SHP77 (cell line): ENCODE results near the gene CBL.

Experiments used
- DNase-seq, 2 experiments: peaks; one replicate each; lab custom pipeline; 2025; lab: John Stamatoyannopoulos, UW

The CBL gene

DNA sequence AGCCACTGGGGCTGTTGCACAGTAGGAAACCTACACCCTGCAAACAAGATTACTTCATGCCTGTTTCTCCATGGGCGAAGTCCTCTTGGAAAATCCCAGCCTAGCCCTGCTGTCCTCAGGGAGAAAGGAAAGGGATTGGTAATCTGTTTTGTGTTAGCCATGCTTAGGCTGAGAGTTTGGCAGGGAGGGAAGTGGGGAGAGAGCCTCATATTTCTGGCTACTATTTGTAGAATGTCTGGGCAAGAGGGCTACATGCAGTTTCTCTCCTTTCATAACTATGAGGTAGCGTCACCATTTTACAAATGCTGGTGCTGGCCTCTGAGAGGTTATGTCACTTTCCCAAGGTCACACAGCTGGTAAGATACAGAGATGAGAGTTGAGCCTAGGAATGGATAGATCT, 141.1 kb downstream of the CBL start:
- DNase-seq = no peak

DNA sequence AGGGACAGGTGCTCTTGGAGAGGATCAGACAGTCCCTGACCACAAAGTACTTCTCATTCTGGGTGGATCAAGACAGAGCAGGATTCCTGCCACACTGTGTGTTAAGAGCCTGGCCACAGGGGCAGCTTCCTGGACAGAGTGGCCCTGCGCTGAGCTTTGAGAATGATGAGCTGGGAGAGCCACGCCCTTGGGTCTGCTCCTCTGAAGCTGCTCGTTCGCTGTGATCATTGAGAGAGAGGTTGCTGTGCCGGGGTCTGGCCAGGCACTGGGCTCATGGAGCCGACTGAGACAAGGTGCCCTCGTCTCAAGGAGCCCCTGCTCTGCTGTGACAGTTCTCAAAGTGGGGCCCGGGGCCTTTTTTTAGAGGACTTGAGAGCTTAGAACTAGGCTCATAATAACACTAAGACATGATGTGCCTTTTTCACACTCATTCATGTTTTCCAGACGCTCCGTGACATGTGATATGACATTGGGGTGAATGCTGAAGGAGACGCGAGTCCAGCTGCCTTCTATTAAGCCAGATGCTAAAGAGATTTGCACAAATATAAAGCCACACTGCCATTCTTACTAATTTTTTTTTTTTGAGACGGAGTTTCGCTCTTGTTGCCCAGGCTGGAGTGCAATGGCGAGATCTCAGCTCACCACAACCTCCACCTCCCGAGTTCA, 141.9 kb downstream of the CBL start:
- DNase-seq = no peak

DNA sequence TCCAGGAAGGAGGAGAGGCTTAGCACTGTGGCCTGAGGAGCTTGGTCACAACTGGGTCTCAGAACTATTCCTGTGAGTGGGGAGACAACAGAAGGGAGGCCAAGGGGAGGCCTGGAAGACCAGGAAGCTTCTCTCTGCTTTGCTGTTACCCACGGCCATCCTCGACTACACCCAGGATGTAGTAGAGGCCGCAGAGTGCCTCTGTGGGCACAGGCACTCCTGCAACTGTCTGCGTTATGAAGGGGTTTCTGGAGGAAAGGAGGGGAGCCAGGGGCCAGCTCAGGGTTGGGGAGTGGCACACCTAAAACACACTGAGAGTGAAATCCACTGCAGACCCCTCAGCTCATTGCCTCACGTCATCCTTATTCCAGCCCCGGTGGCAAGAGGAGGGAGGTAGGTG, 144.2 kb downstream of the CBL start:
- no peak for DNase-seq

DNA sequence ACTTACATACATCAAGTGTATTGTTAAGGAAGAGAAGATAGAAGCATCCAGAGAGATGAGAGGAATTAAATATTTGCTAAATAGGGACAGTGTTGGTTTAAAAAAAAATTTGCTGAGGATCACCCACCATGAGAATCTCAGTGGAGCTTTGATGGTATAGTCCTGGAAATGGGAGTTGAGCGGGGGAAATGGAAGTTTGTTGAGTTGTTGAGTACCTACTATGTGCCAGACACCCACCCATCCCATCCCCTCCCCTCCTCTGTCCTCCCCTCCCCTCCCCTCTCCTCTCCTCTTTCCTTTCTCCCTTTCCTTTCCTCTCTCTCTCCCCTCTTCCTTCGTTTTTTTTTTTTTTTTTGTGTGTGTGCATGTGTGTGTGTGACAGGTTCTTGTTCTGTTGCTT, 145.1 kb downstream of the CBL start:
- DNase-seq = no peak

DNA sequence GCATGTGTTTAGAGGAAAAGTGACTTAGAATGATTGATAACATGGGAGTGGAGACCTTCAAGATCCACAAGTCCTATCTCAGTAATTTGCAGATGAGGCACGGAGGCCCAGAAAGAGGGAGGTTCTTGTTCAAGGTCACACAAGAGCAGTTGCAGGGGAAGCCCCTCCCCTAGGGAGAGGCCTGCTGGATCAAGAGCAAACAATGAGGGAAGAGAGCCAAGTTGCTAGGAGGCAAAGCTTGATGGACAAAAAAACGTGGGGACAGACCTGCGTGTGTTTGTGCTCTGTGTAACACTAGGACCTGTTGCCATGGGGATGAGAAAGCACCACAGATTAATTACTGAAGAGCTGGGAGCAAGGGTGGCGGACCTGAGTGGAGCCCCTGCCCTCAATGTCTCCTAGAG, 146.7 kb downstream of the CBL start:
- peak; percentile 88 to 89 for DNase-seq

DNA sequence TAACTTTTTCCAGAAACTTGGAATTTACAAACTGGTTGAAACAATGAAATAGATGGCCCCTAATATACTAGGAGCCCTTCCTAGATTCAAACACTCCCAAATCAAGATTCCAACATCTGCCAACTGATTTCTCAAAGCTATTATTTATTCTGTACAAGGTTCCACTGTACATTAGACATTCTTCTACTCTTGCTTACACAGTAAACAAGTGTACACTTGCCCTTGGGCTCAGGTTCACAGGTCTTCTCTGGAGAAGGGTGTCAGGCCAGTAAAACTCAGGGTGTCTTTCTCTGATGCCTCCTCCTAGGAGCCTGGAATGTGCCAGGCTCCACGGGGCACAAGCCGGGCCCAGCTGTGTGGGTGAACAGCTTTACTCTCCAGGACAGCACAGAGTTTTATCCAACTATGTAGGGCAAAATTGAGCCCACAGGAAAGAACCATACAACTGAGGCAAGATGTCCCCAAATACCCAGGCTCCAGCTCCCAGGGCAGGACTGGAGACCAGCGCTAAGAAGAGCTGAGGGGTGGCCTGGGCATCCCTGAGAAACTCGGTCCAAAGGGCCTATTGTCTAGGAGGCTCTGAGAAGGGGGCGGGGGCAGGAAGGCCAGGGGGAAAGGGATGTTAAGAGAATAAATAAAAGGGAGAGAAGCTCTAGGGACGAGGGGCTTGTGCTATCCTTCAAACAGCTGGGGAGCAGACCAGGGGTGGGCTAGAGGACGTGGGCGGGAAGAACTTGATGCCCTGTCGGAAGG, 149.1 kb downstream of the CBL start:
- no peak for DNase-seq

DNA sequence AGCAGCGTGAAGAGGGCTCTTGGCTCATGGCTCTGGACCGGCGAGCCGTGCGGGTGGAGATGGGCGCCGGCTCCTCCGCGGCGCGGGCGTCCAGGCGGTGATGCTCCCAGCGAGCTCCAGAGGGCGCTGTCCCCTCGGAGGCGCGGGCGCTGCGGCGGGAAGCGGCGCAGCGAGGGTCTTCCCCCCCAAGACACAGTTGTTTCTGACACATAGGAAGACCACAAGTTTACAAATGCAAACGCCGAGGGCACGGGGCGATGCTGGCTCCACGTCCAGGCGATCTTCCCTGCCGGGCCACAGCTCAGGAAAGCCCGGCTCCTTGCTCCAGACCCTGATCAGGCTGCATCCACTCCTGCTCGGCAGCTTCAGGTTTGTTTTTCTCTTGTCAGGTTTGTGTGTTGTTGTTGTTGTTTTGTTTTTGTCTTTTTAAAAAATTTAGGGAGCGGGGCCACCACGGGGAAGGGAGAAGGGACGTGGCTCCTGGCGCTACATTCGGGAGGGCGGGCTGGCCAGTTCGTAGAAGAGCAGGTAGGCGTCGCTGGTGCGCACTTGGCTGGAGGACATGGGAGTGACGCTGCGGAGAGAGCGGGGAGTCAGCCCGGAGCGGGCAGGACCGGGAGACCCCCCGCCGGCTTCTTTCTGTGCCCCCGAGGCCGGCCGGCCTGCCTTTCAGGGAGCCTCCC, 150.4 kb downstream of the CBL start:
- DNase-seq = no peak

DNA sequence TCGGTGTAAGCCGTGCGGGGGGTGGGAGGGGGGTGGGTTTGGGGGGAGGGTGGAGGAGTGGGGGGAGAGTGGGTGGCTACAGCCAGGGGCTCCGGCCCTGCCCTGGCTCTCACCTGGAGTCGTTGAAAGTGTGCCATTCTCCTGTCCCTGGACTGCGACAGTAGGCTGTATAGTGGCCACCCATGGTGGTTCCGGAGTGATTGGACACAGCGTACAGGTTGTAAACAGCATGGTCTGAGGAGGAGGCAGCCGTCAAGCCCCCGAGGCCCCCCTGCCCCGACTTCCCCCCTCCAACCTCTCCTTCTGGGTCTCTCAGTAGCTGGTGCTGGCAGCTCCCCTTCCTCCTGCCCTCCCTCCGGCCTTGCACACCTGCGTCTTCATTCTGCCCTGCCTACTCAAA, 150.9 kb downstream of the CBL start:
- no peak for DNase-seq
